GM19239 (cell line): ENCODE data around the gene LCE1A.
A peak's percentile ranks its signal among the peaks of the same experiment; 100 is the strongest.

Experiments
- DNase-seq: peaks from one replicate; pipeline ENCODE4 v3.0.0; 2011; ENCODE audit warnings: low spot score; ENCODE audit not compliant: insufficient read length
- FAIRE-seq: peaks from 2 replicates; lab custom pipeline; 2011; peaks lifted over from hg19 to GRCh38; lab: Jason Lieb, UNC

The LCE1A gene

DNA sequence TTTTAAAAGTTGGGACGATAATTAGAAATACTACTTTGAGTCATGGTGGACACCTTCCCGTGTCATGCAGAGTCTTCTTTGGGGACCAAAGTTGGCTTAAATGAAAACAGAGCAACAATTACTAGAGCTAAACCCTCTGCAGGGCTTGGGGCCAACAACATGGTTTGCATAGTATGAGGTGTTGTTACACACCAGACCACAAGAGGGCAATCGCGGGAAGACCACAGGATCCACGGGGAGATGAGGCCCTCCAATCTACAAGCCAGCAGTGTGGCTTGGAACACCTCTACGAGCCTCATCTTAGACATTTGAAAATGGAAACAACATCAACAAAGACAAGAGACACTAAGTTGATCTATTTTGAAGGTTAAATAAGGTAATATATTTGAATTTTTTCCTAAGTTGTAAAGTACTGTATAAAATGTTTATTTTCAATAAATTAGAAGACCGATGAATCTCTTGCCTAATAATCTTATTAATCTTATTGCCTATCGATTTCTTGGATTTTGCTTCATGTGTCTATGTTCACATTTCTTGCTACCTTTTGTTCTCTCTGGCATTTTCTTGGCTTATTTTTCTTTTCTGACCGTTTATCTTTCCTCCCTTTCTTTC is 42.6 kb downstream of the LCE1A start:
- DNase-seq = peak; percentile 64
- FAIRE-seq = peak; percentile 71

GRCh38 chr1:152870831-152871730 is 43.8 kb downstream of the LCE1A start:
- FAIRE-seq = no peak
- no peak for DNase-seq

DNA sequence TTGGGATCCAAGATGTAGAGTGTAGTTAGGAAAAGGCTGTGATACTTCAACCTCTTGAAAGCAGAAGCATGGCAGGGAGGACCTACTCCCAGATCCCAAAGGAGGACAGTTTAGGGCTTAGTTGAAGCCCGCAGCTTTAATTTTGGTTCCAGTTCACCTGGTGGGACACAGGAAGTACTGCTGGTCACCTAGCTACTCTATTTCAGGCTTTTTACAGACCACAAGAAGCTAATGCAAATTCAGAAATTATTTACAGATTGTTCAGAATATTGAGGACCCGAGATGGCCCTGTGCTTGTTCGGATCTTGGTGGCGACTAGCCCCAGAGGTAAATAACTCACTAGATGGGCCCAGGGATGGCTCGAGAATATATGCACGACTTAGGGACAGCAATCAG is 44.5 kb downstream of the LCE1A start:
- DNase-seq = no peak
- no peak for FAIRE-seq

DNA sequence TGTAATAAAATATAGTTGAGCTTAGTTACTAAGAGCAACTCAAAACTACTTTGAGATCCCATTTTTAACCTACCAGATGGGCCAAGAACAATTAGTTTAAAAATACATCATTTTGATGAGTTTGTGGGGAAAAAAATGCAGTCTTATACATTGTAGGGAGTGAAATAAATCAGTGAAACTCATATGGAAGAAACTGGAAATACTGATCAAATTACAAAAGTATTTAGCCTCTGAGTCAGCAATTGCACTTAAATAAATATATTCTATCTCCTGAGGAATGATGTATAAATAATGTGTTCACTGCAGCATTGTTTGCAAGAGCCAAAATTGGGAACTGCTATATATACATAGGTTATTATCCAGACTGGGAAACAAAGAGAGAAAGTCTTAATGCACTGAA is 46.2 kb downstream of the LCE1A start:
- DNase-seq (no peak), FAIRE-seq (no peak)

DNA sequence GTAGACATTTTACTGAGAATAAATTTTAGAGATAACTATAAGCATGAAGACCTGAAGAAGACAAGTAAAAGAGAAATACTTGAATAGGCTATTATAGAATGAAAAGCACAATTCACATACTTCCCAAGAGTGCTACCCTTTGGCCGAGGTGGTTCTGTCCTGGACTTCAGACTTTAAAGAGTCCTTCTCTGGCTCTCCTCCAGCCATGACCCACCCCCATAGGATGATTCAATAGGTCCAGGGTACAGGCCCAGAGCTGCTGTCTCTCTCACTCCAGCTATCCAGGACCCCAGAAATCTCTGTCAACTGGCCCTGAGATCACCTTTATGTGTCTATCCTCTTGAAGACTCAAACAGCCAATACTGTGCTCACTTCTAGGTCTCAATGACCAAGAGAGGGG is 49.6 kb downstream of the LCE1A start:
- FAIRE-seq (no peak), DNase-seq (no peak)
